Activated CD4-positive, alpha-beta memory T cell treated with anti-CD3 and anti-CD28 coated beads, Interleukin-2, amount 10 ng/mL, durations not matched to agents 7 days and 5 days (primary cell): ENCODE data around the gene ATRNL1. TPM values are rescaled to one million over a fixed set of nuclear protein-coding genes. Genes with fewer than 3 reads are reported as not detected.

ENCODE experiments used
- CTCF ChIA-PET: fragments of 350-600 bp; sonication (Branson Sonifier 250); formaldehyde crosslinking; loops from one replicate; lab custom pipeline; 2021; ENCODE audit warnings: antibody characterized with exemption, inconsistent platforms; lab: Charles Lee
- POLR2A ChIA-PET: fragments of 350-600 bp; sonication (Branson Sonifier 250); formaldehyde crosslinking; loops from one replicate; lab custom pipeline; 2021; ENCODE audit warnings: antibody characterized with exemption; lab: Charles Lee
- DNase-seq: peaks from one replicate; pipeline ENCODE4 v3.0.0-alpha.2; 2020
- H3K27ac Mint-ChIP-seq: one replicate; pipeline ENCODE4 v1.8.0; 2021; ENCODE audit warnings: mild to moderate bottlenecking, mixed read lengths
- H3K27me3 Mint-ChIP-seq: one replicate; pipeline ENCODE4 v1.8.0; 2021; ENCODE audit warnings: mixed read lengths
- H3K36me3 Mint-ChIP-seq: one replicate; pipeline ENCODE4 v1.8.0; 2021; ENCODE audit warnings: low read depth, mixed read lengths
- H3K4me1 Mint-ChIP-seq: one replicate; pipeline ENCODE4 v1.8.0; 2021; ENCODE audit warnings: mixed read lengths
- H3K4me3 Mint-ChIP-seq: one replicate; pipeline ENCODE4 v1.8.0; 2021; ENCODE audit warnings: mild to moderate bottlenecking, mixed read lengths
- H3K9me3 Mint-ChIP-seq: one replicate; pipeline ENCODE4 v1.8.0; 2021; ENCODE audit warnings: mixed read lengths
- total RNA-seq, 2 experiments: library from RNA; stranded (reverse); gene quantifications; one replicate each; pipeline ENCODE4 v1.2.3, GENCODE V29; 2021

ATRNL1 gene
- total RNA-seq, 2 experiments from 2014 or later = 0.28 to 0.55 TPM

DNA sequence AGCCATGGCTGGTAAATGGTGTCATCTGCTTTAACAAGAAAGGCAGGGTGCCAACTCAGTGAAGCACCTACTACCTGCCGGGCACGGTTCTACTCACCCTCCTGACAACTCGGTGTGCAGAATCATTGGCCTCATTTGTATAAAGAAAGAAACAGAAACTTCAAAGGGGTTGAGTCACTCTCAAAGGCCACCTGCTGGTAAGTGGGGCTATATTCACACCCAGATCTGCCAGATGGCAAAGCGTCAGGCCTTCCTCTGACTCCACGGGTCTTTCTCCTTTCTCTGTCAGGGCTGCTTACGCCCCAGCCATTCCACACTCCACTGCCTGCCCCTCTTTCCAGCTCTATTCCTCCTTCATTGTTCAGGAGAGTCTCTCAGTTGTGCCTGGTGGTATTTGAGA lies 870.7 kb downstream of the ATRNL1 start:
- peaks cover 10% of the 10 kb centered on the region for H3K9me3 Mint-ChIP-seq
- no peak for DNase-seq
- POLR2A ChIA-PET = no interaction called here
- no peaks in the 10 kb centered on the region for H3K4me1 Mint-ChIP-seq
- CTCF ChIA-PET = no interaction called here
- no peak overlapping the region for H3K4me3 Mint-ChIP-seq
- no peak overlapping the region for H3K27ac Mint-ChIP-seq
- no peaks in the 10 kb centered on the region for H3K36me3 Mint-ChIP-seq
- no peaks in the 10 kb centered on the region for H3K27me3 Mint-ChIP-seq

DNA sequence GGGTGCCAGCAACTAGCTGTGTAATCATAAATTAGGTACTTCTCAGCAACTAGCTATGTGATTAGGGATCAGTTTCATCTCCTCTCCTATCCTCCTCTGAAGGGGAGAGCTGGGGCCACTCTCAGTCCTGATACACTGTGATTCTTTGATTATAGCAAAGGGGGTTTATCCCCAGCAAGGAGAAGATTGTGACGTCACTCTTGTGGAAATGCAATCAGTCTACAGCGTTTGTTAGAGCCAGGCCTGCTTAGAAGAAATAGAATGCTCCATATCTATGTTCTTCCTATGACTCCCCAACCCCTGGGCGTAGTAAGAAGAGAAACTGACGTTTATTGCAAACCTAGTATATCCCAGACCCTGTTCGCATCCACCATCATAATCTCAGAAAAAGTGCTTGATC lies 871.7 kb downstream of the ATRNL1 start:
- no peak overlapping the region for H3K4me3 Mint-ChIP-seq
- H3K27ac Mint-ChIP-seq = no peak overlapping the region
- H3K9me3 Mint-ChIP-seq = peaks cover 8% of the 10 kb centered on the region
- no peaks in the 10 kb centered on the region for H3K36me3 Mint-ChIP-seq
- no peak for DNase-seq
- ChIA-PET CTCF (no interaction called here), POLR2A (no interaction called here)
- no peaks in the 10 kb centered on the region for H3K27me3 Mint-ChIP-seq
- no peaks in the 10 kb centered on the region for H3K4me1 Mint-ChIP-seq

DNA sequence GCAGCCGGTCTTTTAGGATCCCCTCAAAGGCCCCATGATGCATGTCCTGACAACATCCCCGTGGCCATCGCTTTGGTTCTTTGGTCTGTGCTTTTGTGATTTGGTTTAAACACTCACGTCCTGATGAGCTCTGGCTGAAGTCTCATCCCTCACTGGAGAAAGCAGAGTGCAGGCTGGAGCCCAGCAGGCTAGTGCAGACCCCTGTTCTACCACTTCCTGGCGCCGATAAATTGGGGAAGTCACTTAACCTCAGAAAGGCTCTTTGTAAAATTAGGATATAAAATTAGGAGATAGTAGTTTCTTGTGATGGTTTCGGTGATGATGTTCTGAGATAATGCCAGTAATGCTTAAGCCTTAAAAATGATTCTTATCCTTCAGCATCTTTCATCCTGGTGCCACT lies 872.2 kb downstream of the ATRNL1 start:
- ChIA-PET POLR2A (no interaction called here), CTCF (no interaction called here)
- no peak for DNase-seq
- H3K4me3 Mint-ChIP-seq = no peak overlapping the region
- no peak overlapping the region for H3K27ac Mint-ChIP-seq
- H3K4me1 Mint-ChIP-seq = no peaks in the 10 kb centered on the region
- peaks cover 6% of the 10 kb centered on the region for H3K9me3 Mint-ChIP-seq
- H3K36me3 Mint-ChIP-seq = no peaks in the 10 kb centered on the region
- H3K27me3 Mint-ChIP-seq = no peaks in the 10 kb centered on the region

DNA sequence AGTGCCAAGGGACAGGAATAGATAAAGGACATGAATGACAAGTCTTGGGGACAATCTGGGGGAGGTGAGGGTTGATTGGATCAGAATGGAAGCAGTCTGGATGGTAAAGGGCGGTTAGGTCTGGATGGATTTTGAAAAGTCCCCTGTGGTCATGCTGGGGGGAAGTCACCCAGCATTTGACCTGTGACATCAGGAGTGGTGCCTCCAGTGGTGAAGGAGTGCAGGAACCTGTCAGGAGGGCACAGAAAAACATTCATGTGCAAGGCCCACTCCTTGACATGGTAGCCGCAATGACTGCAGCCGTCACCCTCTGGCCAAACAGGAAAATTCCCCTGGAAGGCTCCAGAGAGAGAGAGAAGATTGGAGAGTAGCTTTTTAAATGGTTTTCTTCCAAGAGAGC lies 875.1 kb downstream of the ATRNL1 start:
- DNase-seq = no peak
- H3K4me1 Mint-ChIP-seq = no peaks in the 10 kb centered on the region
- H3K4me3 Mint-ChIP-seq = no peak overlapping the region
- ChIA-PET CTCF (no interaction called here), POLR2A (no interaction called here)
- no peak overlapping the region for H3K27ac Mint-ChIP-seq
- H3K36me3 Mint-ChIP-seq = no peaks in the 10 kb centered on the region
- H3K27me3 Mint-ChIP-seq = no peaks in the 10 kb centered on the region
- H3K9me3 Mint-ChIP-seq = peaks cover 17% of the 10 kb centered on the region

DNA sequence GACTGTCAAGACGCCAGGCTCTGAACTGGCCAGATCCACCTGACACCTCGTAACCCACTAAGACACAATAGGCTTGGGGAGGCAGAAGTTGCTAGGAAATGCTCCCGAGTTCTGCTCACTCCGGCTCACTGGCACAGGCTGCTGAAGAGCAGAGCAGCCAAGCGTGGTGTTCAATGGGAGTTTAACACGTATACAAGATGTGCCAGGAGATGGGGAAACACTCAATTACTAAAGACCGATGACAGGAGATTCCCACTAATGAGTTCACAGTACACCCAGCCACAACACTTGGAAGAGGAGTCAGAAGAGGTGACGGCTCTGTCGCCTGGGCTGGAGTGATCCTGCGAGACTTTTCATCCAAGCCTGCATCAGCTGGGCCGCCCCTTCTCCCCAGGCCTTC lies 876.4 kb downstream of the ATRNL1 start:
- Mint-ChIP-seq H3K4me3 (no peak overlapping the region), H3K36me3 (no peaks in the 10 kb centered on the region), H3K4me1 (no peaks in the 10 kb centered on the region), H3K9me3 (peaks cover 20% of the 10 kb centered on the region), H3K27ac (no peak overlapping the region), H3K27me3 (no peaks in the 10 kb centered on the region)
- CTCF ChIA-PET = no interaction called here
- POLR2A ChIA-PET = no interaction called here
- no peak for DNase-seq

DNA sequence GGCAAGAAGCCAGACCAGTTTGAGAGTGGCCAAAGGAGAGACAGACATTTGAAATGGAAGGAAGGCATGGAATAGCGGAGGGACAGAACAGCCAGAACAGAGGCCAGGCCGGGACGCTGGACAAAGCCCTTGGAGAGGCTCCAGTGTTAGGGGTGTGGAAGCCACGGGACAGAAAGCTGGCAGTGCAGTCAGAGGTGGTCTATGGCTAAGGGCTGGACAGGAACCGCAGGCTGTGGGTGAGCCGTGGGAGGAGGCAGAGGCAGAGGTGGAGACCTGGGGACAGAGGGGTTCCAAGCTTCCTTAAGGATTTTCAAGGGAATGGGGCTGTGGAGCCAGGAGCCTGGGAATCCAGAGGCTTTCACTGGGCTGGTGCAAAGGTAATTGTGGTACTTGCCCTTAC lies 878.8 kb downstream of the ATRNL1 start:
- no peaks in the 10 kb centered on the region for H3K27me3 Mint-ChIP-seq
- no peak overlapping the region for H3K27ac Mint-ChIP-seq
- no peaks in the 10 kb centered on the region for H3K4me1 Mint-ChIP-seq
- DNase-seq = no peak
- peaks cover 16% of the 10 kb centered on the region for H3K9me3 Mint-ChIP-seq
- CTCF ChIA-PET = no interaction called here
- POLR2A ChIA-PET = no interaction called here
- no peak overlapping the region for H3K4me3 Mint-ChIP-seq
- no peaks in the 10 kb centered on the region for H3K36me3 Mint-ChIP-seq

DNA sequence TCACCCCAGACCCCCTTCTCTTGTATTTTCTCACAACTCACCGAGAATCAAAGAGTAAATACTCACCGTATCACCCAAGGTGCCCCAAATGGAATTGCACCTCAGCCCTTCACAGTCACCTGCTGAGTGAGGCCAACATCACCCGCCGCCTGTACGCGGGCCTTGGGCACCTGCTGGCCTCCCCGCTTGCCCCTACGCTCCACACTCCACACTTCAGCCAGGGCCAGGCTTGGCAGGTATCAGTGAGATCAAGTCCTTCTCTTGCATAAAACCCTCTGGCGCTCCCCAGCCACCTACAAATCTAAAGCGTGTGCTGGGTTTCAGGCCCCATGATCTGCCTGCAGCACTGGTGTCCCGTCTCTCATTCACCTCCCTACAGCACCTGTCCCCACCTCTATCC lies 879.3 kb downstream of the ATRNL1 start:
- Mint-ChIP-seq H3K9me3 (peaks cover 16% of the 10 kb centered on the region), H3K27ac (no peak overlapping the region), H3K36me3 (no peaks in the 10 kb centered on the region), H3K27me3 (no peaks in the 10 kb centered on the region), H3K4me1 (no peaks in the 10 kb centered on the region), H3K4me3 (no peak overlapping the region)
- ChIA-PET CTCF (no interaction called here), POLR2A (no interaction called here)
- DNase-seq = no peak

DNA sequence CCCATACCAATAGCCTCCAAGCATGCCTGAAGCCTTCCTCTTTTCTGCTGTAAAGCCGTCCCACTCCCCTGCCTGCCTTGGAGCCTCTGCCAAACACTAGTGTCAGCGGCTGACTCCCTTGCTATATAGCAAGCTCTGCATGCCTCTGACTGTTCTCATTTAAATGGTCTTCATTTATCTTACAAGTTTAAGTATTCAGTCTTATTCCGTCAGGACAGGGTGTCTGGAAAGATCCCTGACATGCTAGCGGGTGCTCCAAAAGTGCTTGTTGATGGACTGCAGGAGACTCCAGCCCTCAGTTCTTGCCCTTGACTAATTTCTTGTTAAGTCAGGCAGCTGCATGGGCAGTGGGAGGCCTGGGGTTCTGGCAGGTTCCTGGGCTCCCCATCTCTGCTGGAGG lies 881.2 kb downstream of the ATRNL1 start:
- no peak for DNase-seq
- H3K27ac Mint-ChIP-seq = no peak overlapping the region
- H3K27me3 Mint-ChIP-seq = no peaks in the 10 kb centered on the region
- CTCF ChIA-PET = no interaction called here
- H3K9me3 Mint-ChIP-seq = peaks cover 16% of the 10 kb centered on the region
- no peaks in the 10 kb centered on the region for H3K4me1 Mint-ChIP-seq
- POLR2A ChIA-PET = no interaction called here
- H3K36me3 Mint-ChIP-seq = no peaks in the 10 kb centered on the region
- H3K4me3 Mint-ChIP-seq = no peak overlapping the region

DNA sequence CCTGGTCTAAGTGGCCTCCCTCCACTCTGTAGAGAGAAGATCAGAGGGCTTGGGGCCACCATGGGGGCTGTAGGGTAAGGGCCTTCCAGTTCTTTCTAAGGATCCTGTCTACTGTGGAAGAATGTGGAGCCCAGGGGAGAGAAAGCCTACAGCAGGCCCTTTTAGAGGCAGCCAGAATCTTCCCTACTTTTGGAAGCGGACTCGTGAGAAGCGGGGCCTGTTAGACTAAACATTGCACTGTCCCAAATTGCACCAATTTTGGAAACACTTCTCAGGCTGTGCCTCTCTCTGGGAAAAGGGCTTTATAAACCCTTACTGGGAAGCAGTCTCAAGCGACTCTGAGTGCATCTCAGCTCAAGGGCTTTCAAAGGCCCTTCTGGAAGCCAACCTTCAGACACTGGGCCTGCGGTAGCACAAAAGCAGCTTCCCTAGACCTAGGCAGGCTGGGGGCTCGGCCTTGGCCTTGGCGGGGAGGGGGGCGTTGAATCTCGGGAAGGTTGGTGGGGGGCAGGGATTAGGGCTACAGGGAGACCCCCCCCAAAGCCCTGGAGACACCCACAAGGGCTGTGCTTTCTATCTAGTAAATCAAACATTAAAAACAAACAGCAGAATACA lies 881.8 kb downstream of the ATRNL1 start:
- Mint-ChIP-seq H3K27ac (no peak overlapping the region), H3K4me1 (no peaks in the 10 kb centered on the region), H3K9me3 (peaks cover 18% of the 10 kb centered on the region), H3K36me3 (no peaks in the 10 kb centered on the region), H3K4me3 (no peak overlapping the region), H3K27me3 (no peaks in the 10 kb centered on the region)
- ChIA-PET CTCF (no interaction called here), POLR2A (no interaction called here)
- DNase-seq = no peak

DNA sequence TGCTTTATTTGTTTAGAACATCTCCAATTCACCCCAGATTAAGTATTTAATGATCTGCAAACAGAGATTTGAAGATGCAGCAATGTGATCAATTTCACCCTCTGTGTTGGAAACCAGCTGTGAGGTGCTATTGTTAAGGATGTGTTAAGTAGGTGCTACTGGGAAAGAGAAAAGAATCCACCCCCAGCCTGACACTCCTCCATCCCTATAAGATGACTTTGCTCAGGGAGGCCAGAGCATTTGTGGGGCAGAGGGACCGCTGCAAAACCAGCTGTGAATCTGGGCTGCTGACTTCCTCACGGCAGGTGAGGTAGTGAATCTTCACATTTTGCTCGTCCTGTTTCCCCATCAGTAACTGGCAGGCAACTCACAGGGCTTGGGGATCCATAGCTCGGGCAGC lies 882.3 kb downstream of the ATRNL1 start:
- Mint-ChIP-seq H3K9me3 (peaks cover 18% of the 10 kb centered on the region), H3K27me3 (no peaks in the 10 kb centered on the region), H3K4me3 (no peak overlapping the region), H3K36me3 (no peaks in the 10 kb centered on the region), H3K4me1 (no peaks in the 10 kb centered on the region), H3K27ac (no peak overlapping the region)
- CTCF ChIA-PET = no interaction called here
- POLR2A ChIA-PET = no interaction called here
- DNase-seq = no peak

DNA sequence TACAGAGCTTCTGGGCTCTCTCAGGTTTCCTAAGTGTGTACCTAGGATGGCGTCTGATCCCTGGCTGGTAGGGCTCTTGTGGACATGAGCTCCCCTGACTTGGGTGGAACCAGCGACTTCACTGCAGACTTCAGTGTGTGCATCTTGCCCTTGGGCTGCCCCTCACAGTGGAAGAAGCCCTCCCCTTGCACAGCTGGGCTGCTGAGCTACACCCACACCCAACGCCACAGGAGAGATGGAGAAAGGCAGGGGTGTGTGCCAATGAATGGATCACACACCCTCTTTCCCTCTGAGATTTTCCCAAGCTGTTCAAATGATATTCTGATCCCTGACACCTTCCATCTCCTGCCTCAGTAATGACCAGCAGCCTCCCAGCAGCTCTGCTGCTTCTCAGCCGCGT lies 883.2 kb downstream of the ATRNL1 start:
- H3K36me3 Mint-ChIP-seq = no peaks in the 10 kb centered on the region
- no peaks in the 10 kb centered on the region for H3K4me1 Mint-ChIP-seq
- ChIA-PET CTCF (no interaction called here), POLR2A (no interaction called here)
- no peak for DNase-seq
- H3K4me3 Mint-ChIP-seq = no peak overlapping the region
- peaks cover 18% of the 10 kb centered on the region for H3K9me3 Mint-ChIP-seq
- no peak overlapping the region for H3K27ac Mint-ChIP-seq
- no peaks in the 10 kb centered on the region for H3K27me3 Mint-ChIP-seq

DNA sequence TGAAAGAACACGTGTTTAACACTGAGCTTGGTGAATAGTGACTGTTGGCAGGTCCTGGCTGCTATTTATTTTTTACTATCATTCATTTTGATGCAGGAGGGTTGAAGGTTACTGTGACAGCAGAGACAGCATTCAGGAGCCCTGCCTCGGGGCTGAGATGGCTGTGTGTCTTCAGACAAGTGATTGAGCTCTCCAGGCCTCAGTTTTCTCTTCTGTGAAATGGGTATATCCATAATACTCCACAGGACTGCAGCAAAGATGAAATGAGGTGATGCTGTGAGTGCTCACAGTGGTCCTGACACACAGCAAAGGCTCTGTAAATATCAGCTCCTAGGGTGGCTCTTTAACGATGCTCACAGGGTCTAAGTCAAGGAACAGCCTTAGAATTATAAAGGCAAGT lies 884.7 kb downstream of the ATRNL1 start:
- H3K4me1 Mint-ChIP-seq = no peaks in the 10 kb centered on the region
- H3K4me3 Mint-ChIP-seq = no peak overlapping the region
- ChIA-PET POLR2A (no interaction called here), CTCF (no interaction called here)
- no peaks in the 10 kb centered on the region for H3K27me3 Mint-ChIP-seq
- no peak overlapping the region for H3K27ac Mint-ChIP-seq
- H3K9me3 Mint-ChIP-seq = peaks cover 14% of the 10 kb centered on the region
- no peaks in the 10 kb centered on the region for H3K36me3 Mint-ChIP-seq
- no peak for DNase-seq

DNA sequence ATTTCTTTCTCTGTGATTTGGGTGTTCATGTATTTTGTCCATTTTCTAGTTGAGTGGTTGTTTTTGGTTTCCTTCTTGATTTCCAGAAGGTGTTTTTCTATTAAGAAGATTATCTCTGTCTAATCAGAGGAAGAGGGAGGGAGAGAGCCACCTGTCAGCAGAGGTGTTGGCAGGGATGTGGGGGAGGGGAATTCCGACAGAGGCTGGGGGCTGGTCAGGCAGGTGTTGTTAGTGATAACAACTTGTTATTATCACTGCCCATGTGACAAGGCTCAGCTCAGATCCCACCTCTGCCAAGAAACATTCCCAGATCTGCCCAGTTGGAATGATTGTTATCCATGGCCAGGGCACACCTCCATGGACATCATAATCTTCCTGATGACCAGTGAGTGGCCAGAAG lies 886.4 kb downstream of the ATRNL1 start:
- H3K4me1 Mint-ChIP-seq = no peaks in the 10 kb centered on the region
- DNase-seq = no peak
- H3K27ac Mint-ChIP-seq = no peak overlapping the region
- H3K9me3 Mint-ChIP-seq = peaks cover 11% of the 10 kb centered on the region
- no peaks in the 10 kb centered on the region for H3K27me3 Mint-ChIP-seq
- CTCF ChIA-PET = no interaction called here
- no peak overlapping the region for H3K4me3 Mint-ChIP-seq
- no peaks in the 10 kb centered on the region for H3K36me3 Mint-ChIP-seq
- POLR2A ChIA-PET = no interaction called here

DNA sequence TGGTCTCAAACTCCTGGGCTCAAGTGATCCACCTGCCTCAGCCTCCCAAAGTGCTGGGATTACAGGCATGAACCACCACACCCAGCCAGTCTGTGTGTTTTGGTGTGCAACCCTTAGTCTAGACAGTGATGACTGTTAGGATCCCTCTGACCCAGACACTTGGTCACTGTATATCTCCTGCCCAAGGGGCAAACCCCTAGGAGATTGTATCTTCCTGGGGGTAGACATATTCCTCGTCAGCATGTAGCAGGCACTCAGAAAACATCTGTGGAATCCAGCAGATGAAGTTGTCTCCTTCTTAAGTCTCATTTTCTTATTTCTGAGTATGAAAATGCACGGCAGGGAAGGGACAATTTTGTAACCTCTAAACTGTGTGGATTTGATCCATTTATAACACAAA lies 887.3 kb downstream of the ATRNL1 start:
- Mint-ChIP-seq H3K36me3 (no peaks in the 10 kb centered on the region), H3K9me3 (peaks cover 11% of the 10 kb centered on the region), H3K4me1 (no peaks in the 10 kb centered on the region), H3K4me3 (no peak overlapping the region), H3K27ac (no peak overlapping the region), H3K27me3 (no peaks in the 10 kb centered on the region)
- ChIA-PET POLR2A (no interaction called here), CTCF (no interaction called here)
- no peak for DNase-seq
